HCT116 (cell line): ENCODE measurements around the gene BDH2. TPM values are rescaled to one million over a fixed set of nuclear protein-coding genes. Genes with fewer than 3 reads are reported as not detected.

Experiments
- ATAC-seq: fragments of 200-7000 bp; cut with Tn5 transposase; 2 replicates; pipeline ENCODE4 v1.9.1; 2020; ENCODE audit warnings: mild to moderate bottlenecking, moderate library complexity
- BruUV-seq: library from RNA; stranded (reverse); fragments of 400-500 nt; replicated peaks from 2 replicates; lab custom pipeline; 2021; lab: Mats Ljungman, UMichigan
- CTCF ChIA-PET: fragments of 300-600 bp; sonication (Branson Sonifier 250); formaldehyde crosslinking; loops from one replicate; lab custom pipeline; 2021; ENCODE audit warnings: antibody characterized with exemption; lab: Charles Lee
- POLR2A ChIA-PET: fragments of 300-600, 350-600 bp; sonication (Branson Sonifier 250); formaldehyde crosslinking; loops from one replicate; lab custom pipeline; 2021; ENCODE audit warnings: antibody characterized with exemption; lab: Charles Lee
- RAD21 ChIA-PET, 2 experiments: fragments of 300-600 bp; sonication (Branson Sonifier 250); formaldehyde crosslinking; loops; one replicate each; lab custom pipeline; 2023; ENCODE audit warnings: low total read pairs in 2 of 2; ENCODE audit not compliant: uncharacterized antibody in 2 of 2, unreplicated experiment in 2 of 2, low non-redundant PET in 1 of 2; lab: Charles Lee
- DNase-seq: peaks from one replicate; pipeline ENCODE4 v3.0.0-alpha.2; 2010; ENCODE audit warnings: low read depth, low spot score
- H2AFZ ChIP-seq: fragments of 200-600 bp; shearing (Covaris generic), sonication (generic); 2 replicates; pipeline ENCODE4 v1.6.1; 2017; ENCODE audit warnings: low read depth, mixed run types, mixed read lengths, antibody characterized with exemption, low read length; ENCODE audit not compliant: poor library complexity, severe bottlenecking
- H3K27ac ChIP-seq: 2 replicates; pipeline ENCODE4 v1.5.1; 2012; ENCODE audit warnings: low read depth, low read length
- H3K27me3 ChIP-seq: fragments of 200-600 bp; sonication (generic); 2 replicates; pipeline ENCODE4 v1.6.1; 2016; ENCODE audit warnings: mixed run types, low read length, mixed read lengths; ENCODE audit not compliant: insufficient read depth
- H3K36me3 ChIP-seq, 2 experiments: fragments of 200-500 bp in 1 of 2; fragments of 200-600 bp in 1 of 2; sonication (Bioruptor generic) in 1 of 2; sonication (generic) in 1 of 2; 2 replicates each; pipeline versions ENCODE4 v1.5.1 to v1.6.1; 2014 to 2016; ENCODE audit warnings: low read length in 2 of 2, inconsistent platforms in 1 of 2, mixed read lengths in 1 of 2, mixed run types in 1 of 2; ENCODE audit not compliant: insufficient read depth in 2 of 2, control insufficient read depth in 1 of 2
- H3K4me1 ChIP-seq, 2 experiments: fragments of 200-600 bp in 1 of 2; sonication (generic) in 1 of 2; 2 replicates each; pipeline versions ENCODE4 v1.5.1 to v1.6.1; 2012 to 2017; ENCODE audit warnings: low read length in 2 of 2, inconsistent platforms in 1 of 2, mild to moderate bottlenecking in 1 of 2, mixed read lengths in 1 of 2, mixed run types in 1 of 2, moderate library complexity in 1 of 2; ENCODE audit not compliant: insufficient read depth in 2 of 2, control insufficient read depth in 1 of 2
- H3K4me2 ChIP-seq: fragments of 200-600 bp; sonication (generic); 2 replicates; pipeline ENCODE4 v1.6.1; 2017; ENCODE audit warnings: mixed run types, low read length, mixed read lengths
- H3K4me3 ChIP-seq, 2 experiments: fragments of 200-600 bp in 1 of 2; sonication (generic) in 1 of 2; replicated peaks in 1 of 2; 2 replicates each; pipeline ENCODE4 v1.5.1; 2011 to 2016; ENCODE audit warnings: low read length in 2 of 2, control low read depth in 1 of 2, low read depth in 1 of 2, mild to moderate bottlenecking in 1 of 2, mixed read lengths in 1 of 2, mixed run types in 1 of 2
- H3K79me2 ChIP-seq: fragments of 200-600 bp; sonication (generic); 2 replicates; pipeline ENCODE4 v1.6.1; 2017; ENCODE audit warnings: mild to moderate bottlenecking, mixed run types, low read length, moderate library complexity, mixed read lengths; ENCODE audit not compliant: insufficient read depth
- H3K9ac ChIP-seq: fragments of 200-600 bp; sonication (generic); 2 replicates; pipeline ENCODE4 v1.6.1; 2016; ENCODE audit warnings: low read length, mixed read lengths
- H3K9me2 ChIP-seq: fragments of 200-600 bp; sonication (generic), shearing (Covaris generic); 2 replicates; pipeline ENCODE4 v1.6.1; 2017; ENCODE audit warnings: mixed run types, mild to moderate bottlenecking, moderate library complexity; ENCODE audit not compliant: insufficient read depth
- H3K9me3 ChIP-seq, 2 experiments: fragments of 200-500 bp in 1 of 2; fragments of 200-600 bp in 1 of 2; sonication (Bioruptor generic) in 1 of 2; sonication (generic) in 1 of 2; 2 replicates each; pipeline ENCODE4 v1.6.1; 2014 to 2017; ENCODE audit warnings: low read length in 2 of 2, mixed read lengths in 2 of 2, inconsistent platforms in 1 of 2, low read depth in 1 of 2, mild to moderate bottlenecking in 1 of 2, mixed run types in 1 of 2, moderate library complexity in 1 of 2; ENCODE audit not compliant: control insufficient read depth in 1 of 2, insufficient read depth in 1 of 2
- H4K20me1 ChIP-seq: fragments of 200-600 bp; sonication (generic), shearing (Covaris generic); 2 replicates; pipeline ENCODE4 v1.6.1; 2017; ENCODE audit warnings: mixed run types, mild to moderate bottlenecking, moderate library complexity; ENCODE audit not compliant: insufficient read depth
- ATF3 ChIP-seq: IDR thresholded peaks from 2 replicates; pipeline ENCODE4 v1.6.1; 2012
- SP1 ChIP-seq: IDR thresholded peaks from 2 replicates; pipeline ENCODE4 v1.6.1; 2012; ENCODE audit warnings: low read depth
- SRF ChIP-seq: IDR thresholded peaks from 2 replicates; pipeline ENCODE4 v1.6.1; 2012; ENCODE audit warnings: low read depth
- ZBTB33 ChIP-seq: IDR thresholded peaks from 2 replicates; pipeline ENCODE4 v1.6.1; 2011; ENCODE audit warnings: mild to moderate bottlenecking, low read length, moderate library complexity; ENCODE audit not compliant: insufficient replicate concordance; ENCODE audit errors: extremely low read depth
- intact Hi-C: fragments of 100-400 bp; cut with micrococcal nuclease; formaldehyde crosslinking; loops from 2 replicates; pipeline ENCODE4 v1.10.0; 2022
- total RNA-seq: library from RNA; stranded (reverse); gene quantifications from one replicate; pipeline ENCODE4 v1.2.1, GENCODE V29; 2021; ENCODE audit not compliant: unreplicated experiment

Gene BDH2
- total RNA-seq, 1 experiment from 2014 or later: 5.0 TPM

- Histone ChIP-seq H3K36me3 (peaks cover 0 to 4% of the 10 kb centered on the region in 2 experiments; a peak in 1 of 4 replicates), H3K9ac (peak within 1 kb of the TSS; percentile 88), H3K4me2 (peak within 1 kb of the TSS; percentile 88), H2AFZ (peak within 1 kb of the TSS; percentile 94), H3K9me3 (no peaks in the 10 kb centered on the region), H3K79me2 (peaks cover 37% of the 10 kb centered on the region), H4K20me1 (no peaks in the 10 kb centered on the region), H3K27me3 (no peaks in the 10 kb centered on the region), H3K4me1 (peaks cover 8 to 25% of the 10 kb centered on the region in 2 experiments; a peak in 3 of 4 replicates), H3K9me2 (no peaks in the 10 kb centered on the region), H3K4me3 (peak within 1 kb of the TSS; percentile 65 to 68), H3K27ac (peak within 1 kb of the TSS; percentile 85)
- TSS peak; percentile 73 for BruUV-seq
- POLR2A ChIA-PET: no interaction called here
- intact Hi-C loops: no loop called here
- CTCF ChIA-PET: interaction anchor here (1.4 kb wide), 1 partner anchor 456 kb away, joined by 4 read pairs; no protein-coding TSS in a partner anchor
- peak; percentile 84 for ATAC-seq
- peak; percentile 38 for DNase-seq
- TF ChIP-seq SRF (no peak), ATF3 (no peak), SP1 (0 out of 2 replicates have a peak, but pooled peaks have one; percentile 2), ZBTB33 (peak; percentile 45)
- RAD21 ChIA-PET: no interaction called here
Measured at GRCh38 chr4:103076747-103077347, 22.8 kb downstream of the BDH2 start, which contains the start of gene SLC9B2. SLC9B2 (minus strand) TSS chr4:103076761; CDS start chr4:103067550, 9,211 bp downstream.
